ENCODE data around the gene BCAP31. TPM values are rescaled to one million over a fixed set of nuclear protein-coding genes. Genes with fewer than 3 reads are reported as not detected.
"Not testable (repeated sequence)": the region's sequence is repeated elsewhere in the genome, so short reads cannot be mapped to it uniquely, and the experiment has no call there.

Gene BCAP31
- total RNA-seq, 4 donors from 2014 or later: 170 to 228 (median 185) TPM

DNA sequence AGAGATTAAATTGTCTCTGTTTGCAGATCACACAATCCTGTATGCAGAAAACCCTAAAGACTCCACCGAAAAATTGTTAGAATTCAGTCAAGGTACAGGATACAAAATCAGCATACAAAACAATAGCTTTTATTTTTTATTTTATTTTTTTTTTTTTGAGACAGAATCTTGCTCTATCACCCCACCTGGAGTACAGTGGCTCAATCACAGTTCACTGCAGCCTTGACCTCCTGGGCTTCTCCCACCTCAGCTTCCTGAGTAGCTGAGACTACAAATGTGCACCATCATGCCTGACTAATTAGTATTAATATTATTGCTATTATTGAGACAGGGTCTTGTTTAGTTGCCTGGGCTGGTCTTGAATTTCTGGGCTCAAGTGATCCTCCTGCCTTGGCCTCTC lies 30.9 kb upstream of the BCAP31 start:
- no peaks in the 10 kb centered on the region for H3K4me1 ChIP-seq
- intact Hi-C loops (cut with DNase I): no loop called here
- no peaks in the 10 kb centered on the region for H3K27me3 ChIP-seq
- no peaks in the 10 kb centered on the region for H3K36me3 ChIP-seq
- no peak overlapping the region for H3K4me3 ChIP-seq (replicated peaks in 1 of 3)
- no peak for TF ChIP-seq POLR2A (IDR thresholded peaks at IDR 0.05)
- TF ChIP-seq, protein P1, sequence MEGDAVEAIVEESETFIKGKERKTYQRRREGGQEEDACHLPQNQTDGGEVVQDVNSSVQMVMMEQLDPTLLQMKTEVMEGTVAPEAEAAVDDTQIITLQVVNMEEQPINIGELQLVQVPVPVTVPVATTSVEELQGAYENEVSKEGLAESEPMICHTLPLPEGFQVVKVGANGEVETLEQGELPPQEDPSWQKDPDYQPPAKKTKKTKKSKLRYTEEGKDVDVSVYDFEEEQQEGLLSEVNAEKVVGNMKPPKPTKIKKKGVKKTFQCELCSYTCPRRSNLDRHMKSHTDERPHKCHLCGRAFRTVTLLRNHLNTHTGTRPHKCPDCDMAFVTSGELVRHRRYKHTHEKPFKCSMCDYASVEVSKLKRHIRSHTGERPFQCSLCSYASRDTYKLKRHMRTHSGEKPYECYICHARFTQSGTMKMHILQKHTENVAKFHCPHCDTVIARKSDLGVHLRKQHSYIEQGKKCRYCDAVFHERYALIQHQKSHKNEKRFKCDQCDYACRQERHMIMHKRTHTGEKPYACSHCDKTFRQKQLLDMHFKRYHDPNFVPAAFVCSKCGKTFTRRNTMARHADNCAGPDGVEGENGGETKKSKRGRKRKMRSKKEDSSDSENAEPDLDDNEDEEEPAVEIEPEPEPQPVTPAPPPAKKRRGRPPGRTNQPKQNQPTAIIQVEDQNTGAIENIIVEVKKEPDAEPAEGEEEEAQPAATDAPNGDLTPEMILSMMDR (IDR thresholded peaks at IDR 0.05): no peak
- 77 to 90% methylated on average over 1 of the region's 1 CpG for WGBS, 2 donors
- no peak for DNase-seq
- no peak overlapping the region for H3K27ac ChIP-seq
- H3K9me3 ChIP-seq: no peaks in the 10 kb centered on the region

DNA sequence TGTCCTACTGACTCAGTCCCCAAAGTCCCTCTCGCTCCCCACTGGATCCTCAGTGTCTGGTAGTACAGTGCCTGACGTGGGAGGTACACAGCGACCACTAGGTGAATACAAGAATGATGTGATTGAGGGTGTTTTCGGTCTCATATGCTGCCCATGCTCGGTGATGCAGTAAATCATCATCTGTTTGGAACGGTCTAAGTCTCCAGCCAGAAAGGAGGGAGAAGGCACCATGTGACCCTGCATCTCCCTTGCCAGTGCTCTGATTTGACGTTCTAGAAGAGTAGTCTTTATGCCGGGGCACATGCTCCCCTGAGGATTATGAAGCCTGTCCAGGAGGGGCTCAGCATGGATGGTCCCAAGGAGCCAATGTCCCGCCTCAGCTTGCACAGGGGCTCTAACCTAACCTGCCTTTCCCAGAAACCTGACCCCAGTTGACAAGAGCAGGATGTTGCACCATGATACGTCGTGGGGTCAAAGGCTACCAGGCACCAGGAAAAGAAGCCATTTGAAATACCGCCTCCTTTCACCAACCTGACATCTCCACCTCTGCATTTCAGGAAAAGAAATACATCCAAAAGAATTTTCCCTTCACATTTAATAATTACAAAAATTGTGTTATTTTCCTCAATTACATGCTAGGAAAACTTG lies 26.1 kb upstream of the BCAP31 start:
- TF ChIP-seq, protein P1 (IDR thresholded peaks at IDR 0.05): no peak
- no peak for TF ChIP-seq POLR2A (IDR thresholded peaks at IDR 0.05)
- no peaks in the 10 kb centered on the region for H3K4me1 ChIP-seq
- no peaks in the 10 kb centered on the region for H3K9me3 ChIP-seq
- WGBS, 2 donors: 65 to 81% methylated on average over 7 to 12 of the region's 12 CpGs
- H3K36me3 ChIP-seq: no peaks in the 10 kb centered on the region
- H3K27ac ChIP-seq: no peak overlapping the region
- H3K4me3 ChIP-seq (replicated peaks in 1 of 3): no peak overlapping the region
- intact Hi-C loops (cut with DNase I): no loop called here
- no peak for DNase-seq
- H3K27me3 ChIP-seq: no peaks in the 10 kb centered on the region

DNA sequence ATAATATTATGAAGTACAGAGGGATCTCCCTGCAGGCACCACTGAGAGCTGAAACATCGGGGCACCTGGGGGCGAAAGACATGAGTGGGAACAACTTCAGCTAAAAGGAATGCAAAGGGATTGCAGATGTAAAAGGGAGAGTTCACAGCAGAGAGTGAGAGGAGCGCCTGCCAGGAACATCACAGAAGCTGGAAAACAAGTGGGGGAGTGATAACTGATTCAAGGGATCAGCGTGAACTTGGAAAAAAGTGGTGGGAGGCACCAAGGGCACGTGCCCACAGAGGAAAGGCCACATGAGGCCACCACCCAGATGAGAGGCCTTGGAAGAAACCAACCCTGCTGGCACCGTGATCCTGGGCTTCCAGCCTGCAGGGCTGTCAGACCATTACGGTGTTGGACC lies 24.8 kb upstream of the BCAP31 start:
- H3K36me3 ChIP-seq; H3K27me3 ChIP-seq; H3K4me3 ChIP-seq (replicated peaks in 1 of 3); intact Hi-C loops (cut with DNase I); DNase-seq; H3K27ac ChIP-seq; H3K4me1 ChIP-seq; H3K9me3 ChIP-seq: not testable (repeated sequence)
- 86 to 88% methylated on average over 5 of the region's 7 CpGs for WGBS, 2 donors

DNA sequence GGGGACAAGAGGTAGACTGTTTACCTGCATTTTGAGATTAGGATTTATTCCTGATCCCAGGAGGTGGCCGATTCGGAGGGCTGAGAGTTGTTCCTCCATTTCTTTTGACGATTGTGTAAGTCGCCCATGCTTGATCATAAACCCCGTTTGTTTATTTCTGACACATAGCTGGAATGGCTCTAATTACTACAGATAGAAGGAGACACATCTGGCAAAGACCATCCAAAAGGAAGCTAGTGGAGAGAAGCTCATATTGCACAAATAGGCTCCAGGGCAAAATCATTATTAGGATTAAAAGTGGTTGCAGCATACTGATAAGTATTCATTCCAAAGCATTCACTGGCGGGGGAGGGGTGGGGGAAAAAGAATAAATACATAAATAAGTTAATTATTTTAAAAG lies 22.8 kb upstream of the BCAP31 start:
- H3K27me3 ChIP-seq; intact Hi-C loops (cut with DNase I); H3K4me3 ChIP-seq (replicated peaks in 1 of 3); H3K27ac ChIP-seq; H3K4me1 ChIP-seq; H3K9me3 ChIP-seq; DNase-seq; H3K36me3 ChIP-seq: not testable (repeated sequence)
- WGBS, 2 donors: 80 to 87% methylated on average over 5 to 6 of the region's 6 CpGs

DNA sequence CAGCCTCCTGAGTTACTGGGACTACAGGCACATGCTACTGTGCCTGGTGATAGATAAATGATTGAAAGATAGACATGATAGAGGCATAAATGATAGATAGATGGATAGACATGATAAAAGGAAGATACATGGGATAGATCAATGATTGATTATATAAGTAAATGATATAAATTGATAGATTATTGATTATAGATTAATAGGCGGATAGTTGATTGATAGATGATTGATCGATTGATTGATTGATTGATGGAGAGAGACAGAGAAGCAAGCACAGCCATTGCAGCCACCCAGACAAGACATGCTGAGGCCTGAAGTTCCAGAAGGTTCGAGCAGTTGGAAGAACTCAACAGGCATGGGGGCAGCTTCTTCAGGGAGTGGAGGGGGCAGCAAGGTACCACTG lies 22.2 kb upstream of the BCAP31 start:
- no peak for DNase-seq
- intact Hi-C loops (cut with DNase I): no loop called here
- H3K4me1 ChIP-seq: peaks cover 0 to 4% of the 10 kb centered on the region in 2 donors
- no peak overlapping the region for H3K27ac ChIP-seq
- no peaks in the 10 kb centered on the region for H3K36me3 ChIP-seq
- no peaks in the 10 kb centered on the region for H3K9me3 ChIP-seq
- WGBS, 2 donors: 71 to 90% methylated on average over 3 of the region's 3 CpGs
- no peak for TF ChIP-seq POLR2A (IDR thresholded peaks at IDR 0.05)
- TF ChIP-seq, protein P1 (IDR thresholded peaks at IDR 0.05): no peak
- H3K27me3 ChIP-seq: no peaks in the 10 kb centered on the region
- H3K4me3 ChIP-seq (replicated peaks in 1 of 3): no peak overlapping the region

DNA sequence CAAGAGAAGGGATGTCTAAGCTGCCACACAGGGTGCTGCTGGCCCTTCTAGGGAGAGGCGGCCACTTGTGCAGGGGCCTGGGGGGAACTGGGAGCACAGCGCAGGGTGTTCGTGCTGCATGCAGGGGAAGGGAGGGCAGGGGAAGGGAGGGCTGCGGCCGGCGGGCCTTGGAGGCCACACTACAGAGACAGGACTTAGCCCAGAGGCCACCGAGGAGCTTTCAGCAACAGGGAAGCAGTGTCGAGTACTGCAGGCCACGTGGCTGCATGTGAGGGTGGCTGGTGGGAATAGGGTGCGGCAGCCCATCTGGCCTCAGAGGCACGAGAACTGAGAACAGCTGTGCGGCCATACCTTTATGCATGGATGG lies 20.9 kb upstream of the BCAP31 start:
- H3K27ac ChIP-seq; DNase-seq; intact Hi-C loops (cut with DNase I); H3K4me3 ChIP-seq (replicated peaks in 1 of 3); H3K9me3 ChIP-seq; H3K4me1 ChIP-seq; H3K27me3 ChIP-seq; H3K36me3 ChIP-seq: not testable (repeated sequence)
- 20 to 22% methylated on average over 2 to 4 of the region's 12 CpGs for WGBS, 2 donors

Measured in thyroid gland (tissue), 4 donors.